Effector memory CD8-positive, alpha-beta T cell (primary cell): ENCODE measurements around the gene AP1G2.

Experiments used
- ATAC-seq: fragments of 150-1000 bp; cut with Tn5 transposase; replicated peaks from 2 replicates; pipeline ENCODE4 v1.10.0; 2021; ENCODE audit warnings: mild to moderate bottlenecking, moderate library complexity
- DNase-seq, 3 experiments: peaks; one replicate each; pipeline ENCODE4 v3.0.0; 2021
- H3K27ac Mint-ChIP-seq, 2 donors: one replicate each; pipeline ENCODE4 v1.8.0; 2022; ENCODE audit warnings: mild to moderate bottlenecking in 2 of 2, mixed read lengths in 2 of 2, moderate library complexity in 2 of 2
- H3K27me3 Mint-ChIP-seq, 2 donors: one replicate each; pipeline ENCODE4 v1.8.0; 2022; ENCODE audit warnings: mixed read lengths in 2 of 2
- H3K36me3 Mint-ChIP-seq: one replicate; pipeline ENCODE4 v1.8.0; 2022; ENCODE audit warnings: mild to moderate bottlenecking, moderate library complexity, mixed read lengths; ENCODE audit not compliant: insufficient read depth
- H3K4me1 Mint-ChIP-seq, 2 donors: one replicate each; pipeline ENCODE4 v1.8.0; 2022; ENCODE audit warnings: low read depth in 2 of 2, mixed read lengths in 2 of 2
- H3K4me3 Mint-ChIP-seq, 2 donors: one replicate each; pipeline ENCODE4 v1.8.0; 2022; ENCODE audit warnings: mild to moderate bottlenecking in 2 of 2, mixed read lengths in 2 of 2, moderate library complexity in 2 of 2
- H3K9me3 Mint-ChIP-seq, 2 donors: one replicate each; pipeline ENCODE4 v1.8.0; 2022; ENCODE audit warnings: mixed read lengths in 2 of 2

Gene AP1G2

DNA sequence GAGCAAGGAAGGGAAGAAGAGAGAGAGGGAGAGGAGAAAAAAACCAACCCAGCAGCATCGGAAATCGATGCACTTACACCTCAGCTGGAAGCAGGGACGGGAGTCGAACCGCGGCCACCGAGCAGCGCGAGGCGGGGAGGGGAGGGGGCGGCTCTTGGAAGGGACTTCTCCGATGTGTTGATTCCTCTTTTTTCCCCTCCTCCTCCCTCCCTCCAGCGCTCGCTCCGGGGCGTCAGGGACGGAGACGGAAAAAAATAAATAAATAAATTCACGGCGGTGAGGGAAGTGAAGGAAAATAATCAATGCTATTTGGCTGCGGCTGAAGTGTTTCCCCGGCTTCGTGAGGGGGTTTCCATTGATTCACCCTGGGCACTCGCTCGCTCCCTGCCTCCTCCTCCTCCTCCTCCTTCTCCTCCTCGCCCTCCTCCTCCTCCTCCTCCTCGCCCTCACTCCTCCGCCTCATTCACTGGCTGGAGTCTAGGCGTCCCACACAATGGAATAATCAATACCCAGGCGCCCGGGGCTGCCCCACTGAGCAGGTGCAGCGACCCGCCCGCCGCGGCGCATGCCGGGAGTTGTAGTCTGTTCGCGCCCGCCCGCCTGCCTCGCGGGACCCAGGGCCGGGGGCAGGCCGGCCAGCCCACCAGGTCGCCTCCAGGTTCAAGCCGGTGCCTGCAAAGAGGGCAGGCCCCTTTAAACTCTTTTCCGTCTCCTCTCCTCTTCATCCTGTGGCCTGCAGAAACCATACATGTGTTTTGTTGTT is 16.1 kb downstream of the AP1G2 start, which contains the start of gene ZFHX2:
Gene ZFHX2, minus strand, starts transcription at position 500 of the 763 bp plus-strand sequence. CDS start 16,440 bp downstream, outside the sequence.
- DNase-seq = peak; percentile 48 to 49 (median 48)
- no peak within 1 kb of the TSS for H3K4me3 Mint-ChIP-seq
- peak within 1 kb of the TSS in 1 of 2 donors; percentile 81 for H3K27ac Mint-ChIP-seq

DNA sequence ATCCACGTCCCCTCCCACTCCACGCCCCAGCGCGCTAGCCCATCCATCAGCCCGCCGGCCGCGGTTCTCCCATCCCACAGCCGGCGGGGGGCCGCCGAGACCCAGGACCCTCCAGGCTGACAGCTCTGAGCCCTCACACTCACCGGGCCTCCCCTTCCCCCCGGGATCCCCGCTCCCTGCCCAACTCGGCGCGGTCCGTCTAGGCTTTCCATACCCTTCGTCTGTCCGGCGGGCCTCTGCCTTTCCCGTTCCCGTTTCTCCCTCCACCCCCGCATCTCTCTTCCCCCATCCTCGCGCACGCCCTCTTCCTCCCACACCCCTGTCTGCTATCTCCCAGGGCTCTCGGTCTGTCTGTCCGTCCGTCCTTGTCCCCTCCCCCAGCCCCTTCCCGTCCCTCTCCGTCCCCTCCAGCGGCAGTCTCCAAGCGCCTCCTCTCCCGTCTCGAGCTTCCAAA is 16.8 kb downstream of the AP1G2 start:
- no peak overlapping the region for H3K4me3 Mint-ChIP-seq

More for the DNA sequence above, 16.1 kb downstream of the AP1G2 start, which contains the start of gene ZFHX2:
- Mint-ChIP-seq H3K4me1 (peaks cover 8% of the 10 kb centered on the region in 2 donors), H3K36me3 (peaks cover 9% of the 10 kb centered on the region), H3K9me3 (no peaks in the 10 kb centered on the region), H3K27me3 (no peaks in the 10 kb centered on the region)
- peak; percentile 48 for ATAC-seq

DNA sequence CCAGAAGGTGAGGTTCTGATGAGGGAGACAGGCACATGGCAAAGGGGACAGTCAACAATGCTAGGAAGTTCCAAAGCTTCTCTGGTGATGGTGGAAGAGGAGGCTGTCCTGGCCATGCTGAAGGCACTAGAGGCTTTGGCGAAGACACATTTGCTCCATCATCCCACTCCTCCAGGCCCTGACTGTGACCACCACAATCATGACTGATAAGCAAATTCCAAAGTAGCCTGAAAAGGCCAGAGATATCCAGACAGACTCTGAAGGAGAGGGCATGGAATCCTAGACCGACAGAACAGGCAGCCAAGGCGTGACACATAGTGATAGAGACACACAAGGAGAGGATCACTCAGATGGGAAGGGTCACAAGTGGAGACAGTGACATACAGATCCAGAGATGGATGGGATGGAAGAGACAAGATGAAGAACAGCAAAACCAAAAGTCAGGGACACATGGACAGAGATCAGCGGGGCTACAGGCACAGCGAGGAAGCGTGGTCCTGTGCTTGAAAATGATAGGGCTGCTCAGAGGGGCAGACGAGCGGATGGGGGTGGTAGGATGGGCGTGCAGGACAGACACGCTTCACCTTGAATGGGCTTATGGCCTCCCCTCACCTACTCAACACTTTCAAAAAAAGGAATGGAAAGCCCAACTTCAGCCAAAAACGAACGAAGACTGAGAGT is 17.3 kb downstream of the AP1G2 start:
- no peak overlapping the region for H3K27ac Mint-ChIP-seq
- H3K9me3 Mint-ChIP-seq = no peaks in the 10 kb centered on the region
- no peak for ATAC-seq
- H3K4me1 Mint-ChIP-seq = peaks cover 3 to 4% of the 10 kb centered on the region in 2 donors
- no peak overlapping the region for H3K4me3 Mint-ChIP-seq
- DNase-seq = no peak
- peaks cover 3% of the 10 kb centered on the region for H3K36me3 Mint-ChIP-seq
- H3K27me3 Mint-ChIP-seq = no peaks in the 10 kb centered on the region

More for the DNA sequence above, 16.8 kb downstream of the AP1G2 start:
- ATAC-seq (no peak), DNase-seq (no peak)
- peaks cover 5% of the 10 kb centered on the region for H3K36me3 Mint-ChIP-seq
- no peaks in the 10 kb centered on the region for H3K9me3 Mint-ChIP-seq
- no peaks in the 10 kb centered on the region for H3K27me3 Mint-ChIP-seq
- H3K27ac Mint-ChIP-seq = peak overlapping the region in 1 of 2 donors; percentile 81
- peaks cover 3 to 7% of the 10 kb centered on the region in 2 donors for H3K4me1 Mint-ChIP-seq

DNA sequence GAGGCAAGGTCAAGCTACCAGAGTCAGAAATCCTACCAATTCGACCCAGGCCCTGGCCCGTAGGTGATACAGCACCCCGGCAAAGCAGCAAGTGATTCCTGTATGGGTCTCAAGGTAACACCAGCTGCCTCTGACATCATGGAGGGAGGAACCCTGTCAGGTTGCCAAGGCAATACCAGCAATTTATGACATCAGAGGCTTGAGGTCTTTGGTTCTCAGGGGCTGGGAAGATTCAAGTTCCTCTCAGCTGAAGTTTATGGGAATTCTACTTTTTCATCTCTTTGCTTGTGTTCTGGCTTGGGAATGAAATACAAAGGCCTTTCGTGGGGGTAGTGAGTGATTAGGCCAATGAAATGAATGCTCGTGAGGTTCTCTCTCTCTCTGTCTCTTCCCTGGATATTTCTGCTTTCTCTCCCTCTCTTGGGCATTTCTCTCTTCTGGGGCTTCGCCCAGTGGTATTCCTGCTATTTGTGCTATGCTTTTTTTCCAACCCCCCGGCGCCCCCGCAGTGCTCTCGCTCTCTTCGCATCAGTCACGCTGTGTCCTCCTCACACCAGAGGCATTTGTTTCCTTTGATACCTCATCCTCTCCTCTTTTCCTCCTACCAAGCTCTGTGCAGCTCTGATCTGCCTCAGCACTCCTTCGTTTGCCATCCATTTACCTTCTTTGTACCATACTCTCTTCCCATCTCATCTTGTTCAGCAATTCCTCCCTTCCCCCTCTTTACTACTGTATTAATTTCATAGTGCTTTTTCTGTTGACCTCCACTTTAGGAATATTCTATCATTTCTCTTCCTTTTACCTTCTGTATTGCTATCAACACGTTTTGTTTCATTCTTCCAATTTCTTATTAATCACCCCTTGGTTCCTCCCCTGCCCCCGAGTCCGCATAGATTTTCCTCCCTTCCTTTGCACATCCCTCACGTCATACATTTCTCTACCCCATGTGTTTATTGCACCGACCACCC is 19.0 kb downstream of the AP1G2 start:
- Mint-ChIP-seq H3K36me3 (peaks cover 3% of the 10 kb centered on the region), H3K4me1 (peaks cover 3% of the 10 kb centered on the region in 2 donors), H3K27me3 (no peaks in the 10 kb centered on the region), H3K27ac (no peak overlapping the region), H3K9me3 (no peaks in the 10 kb centered on the region), H3K4me3 (no peak overlapping the region)
- DNase-seq (no peak), ATAC-seq (no peak)

DNA sequence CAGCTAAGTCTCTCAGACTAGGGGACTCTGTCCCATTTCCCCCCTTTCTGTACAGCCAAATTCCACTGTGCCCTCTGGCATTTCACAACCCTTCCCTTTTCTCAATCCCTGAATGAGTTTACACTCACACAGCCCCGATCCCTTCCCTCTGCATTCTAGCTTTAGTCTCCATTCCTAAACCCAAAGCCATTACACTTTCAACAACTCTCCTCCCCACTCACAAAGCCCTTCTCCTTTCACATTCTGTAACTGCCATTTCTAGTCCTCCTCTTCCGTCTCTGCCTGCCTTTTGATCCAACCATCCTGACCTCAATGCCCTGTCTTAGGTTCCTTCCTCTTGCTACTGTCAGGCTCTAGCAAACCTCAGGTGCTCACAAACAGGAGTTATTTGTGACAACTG is 19.7 kb downstream of the AP1G2 start:
- peaks cover 3% of the 10 kb centered on the region in 2 donors for H3K4me1 Mint-ChIP-seq
- peaks cover 3% of the 10 kb centered on the region for H3K36me3 Mint-ChIP-seq
- no peaks in the 10 kb centered on the region for H3K27me3 Mint-ChIP-seq
- no peak for ATAC-seq
- H3K27ac Mint-ChIP-seq = no peak overlapping the region
- H3K9me3 Mint-ChIP-seq = no peaks in the 10 kb centered on the region
- no peak overlapping the region for H3K4me3 Mint-ChIP-seq
- no peak for DNase-seq

- Mint-ChIP-seq H3K4me3 (no peak overlapping the region), H3K27ac (no peak overlapping the region), H3K27me3 (peaks cover 0 to 5% of the 10 kb centered on the region in 2 donors), H3K9me3 (no peaks in the 10 kb centered on the region), H3K4me1 (no peaks in the 10 kb centered on the region), H3K36me3 (no peaks in the 10 kb centered on the region)
- ATAC-seq (no peak), DNase-seq (no peak)
Observed at GRCh38 chr14:23546450-23547035, 21.0 kb downstream of the AP1G2 start.

DNA sequence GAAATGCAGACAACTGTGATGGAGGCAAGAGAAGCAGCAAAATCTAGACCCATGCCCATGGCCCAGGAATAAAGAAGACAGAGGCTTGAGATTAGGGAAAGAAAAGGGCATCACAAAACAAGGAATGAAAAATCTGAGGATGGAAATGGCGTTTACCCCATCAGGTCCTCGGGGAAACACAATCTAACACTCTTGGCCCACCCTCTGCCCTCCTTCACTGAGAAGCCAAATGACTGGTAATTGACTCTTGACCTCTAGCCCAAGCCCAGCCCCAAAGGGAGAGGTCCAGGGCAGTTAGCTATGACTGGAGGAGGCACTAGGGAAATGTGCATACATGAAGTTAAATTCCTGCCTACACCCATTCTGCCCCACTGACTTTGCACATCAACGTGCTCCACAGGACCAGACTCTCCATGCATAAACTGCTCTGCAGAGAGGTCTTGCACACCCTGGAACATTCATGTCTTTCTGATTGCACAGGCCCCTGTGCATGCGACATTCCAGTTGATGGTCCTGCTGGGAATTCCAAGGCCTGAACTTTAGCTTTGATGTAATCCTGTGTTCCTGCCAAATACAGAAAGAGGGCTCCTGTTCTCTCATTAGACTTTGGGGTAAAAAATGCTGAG is 21.7 kb downstream of the AP1G2 start:
- DNase-seq (no peak), ATAC-seq (no peak)
- Mint-ChIP-seq H3K36me3 (no peaks in the 10 kb centered on the region), H3K27ac (no peak overlapping the region), H3K4me3 (no peak overlapping the region), H3K9me3 (no peaks in the 10 kb centered on the region), H3K27me3 (peaks cover 0 to 5% of the 10 kb centered on the region in 2 donors), H3K4me1 (no peaks in the 10 kb centered on the region)

DNA sequence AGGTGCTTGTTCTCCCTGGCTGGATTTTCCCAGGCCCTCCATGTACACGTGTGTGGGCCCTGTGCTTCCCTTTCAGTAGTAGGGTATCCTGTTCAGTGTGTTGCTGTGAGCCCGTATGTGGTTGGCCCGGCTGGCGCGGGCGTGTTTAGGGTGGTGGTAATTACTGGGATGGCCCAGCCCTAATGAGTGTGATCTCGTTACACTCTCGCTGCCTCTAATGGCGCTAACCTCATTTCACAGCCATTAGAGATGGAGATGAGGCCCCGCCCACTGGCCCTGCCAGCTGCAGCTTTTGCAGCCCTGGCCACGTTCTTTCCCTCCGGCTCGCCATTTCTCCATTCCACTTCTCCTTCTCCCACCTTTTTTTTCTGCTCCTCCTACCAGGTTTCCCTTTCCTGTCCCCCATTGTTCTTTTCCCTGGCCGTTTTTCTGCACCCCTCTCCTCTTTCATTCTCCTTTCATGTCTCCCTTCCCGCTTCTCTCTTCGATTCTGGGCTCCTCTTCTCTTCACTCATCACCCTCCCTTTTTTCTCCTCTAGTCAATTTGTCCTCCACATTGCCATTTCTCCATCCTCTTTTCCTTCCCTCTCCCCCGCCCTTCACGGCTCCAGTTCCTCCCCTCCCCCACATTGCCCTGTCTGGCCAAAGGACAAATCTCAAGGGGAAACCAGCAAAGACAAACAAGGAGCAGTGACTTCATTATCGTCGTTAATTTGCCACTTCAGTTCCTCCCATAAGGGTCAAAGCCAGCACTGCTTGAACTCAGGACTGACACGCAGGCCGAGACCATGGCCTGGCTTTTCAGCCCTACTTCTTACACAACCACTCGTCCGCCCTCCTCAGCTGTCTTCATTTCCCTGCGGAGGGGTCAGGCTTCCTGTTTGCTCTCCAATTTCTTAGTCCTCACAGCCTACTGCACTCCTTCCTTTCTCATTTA is 22.8 kb downstream of the AP1G2 start:
- H3K4me1 Mint-ChIP-seq = no peaks in the 10 kb centered on the region
- ATAC-seq (no peak), DNase-seq (no peak)
- no peak overlapping the region for H3K4me3 Mint-ChIP-seq
- no peak overlapping the region for H3K27ac Mint-ChIP-seq
- no peaks in the 10 kb centered on the region for H3K36me3 Mint-ChIP-seq
- H3K9me3 Mint-ChIP-seq = no peaks in the 10 kb centered on the region
- H3K27me3 Mint-ChIP-seq = peaks cover 0 to 5% of the 10 kb centered on the region in 2 donors

GRCh38 chr14:23543403-23543802 is 24.2 kb downstream of the AP1G2 start:
- H3K27ac Mint-ChIP-seq = no peak overlapping the region
- H3K4me3 Mint-ChIP-seq = no peak overlapping the region
- H3K9me3 Mint-ChIP-seq = no peaks in the 10 kb centered on the region
- H3K36me3 Mint-ChIP-seq = no peaks in the 10 kb centered on the region
- DNase-seq (no peak), ATAC-seq (no peak)
- peaks cover 0 to 4% of the 10 kb centered on the region in 2 donors for H3K4me1 Mint-ChIP-seq
- H3K27me3 Mint-ChIP-seq = peaks cover 0 to 5% of the 10 kb centered on the region in 2 donors

GRCh38 chr14:23542261-23542660 is 25.3 kb downstream of the AP1G2 start:
- H3K9me3 Mint-ChIP-seq = no peaks in the 10 kb centered on the region
- no peak overlapping the region for H3K4me3 Mint-ChIP-seq
- H3K27me3 Mint-ChIP-seq = peaks cover 0 to 5% of the 10 kb centered on the region in 2 donors
- H3K27ac Mint-ChIP-seq = peak overlapping the region in 1 of 2 donors; percentile 7
- DNase-seq (no peak), ATAC-seq (no peak)
- no peaks in the 10 kb centered on the region for H3K36me3 Mint-ChIP-seq
- H3K4me1 Mint-ChIP-seq = peaks cover 0 to 4% of the 10 kb centered on the region in 2 donors

DNA sequence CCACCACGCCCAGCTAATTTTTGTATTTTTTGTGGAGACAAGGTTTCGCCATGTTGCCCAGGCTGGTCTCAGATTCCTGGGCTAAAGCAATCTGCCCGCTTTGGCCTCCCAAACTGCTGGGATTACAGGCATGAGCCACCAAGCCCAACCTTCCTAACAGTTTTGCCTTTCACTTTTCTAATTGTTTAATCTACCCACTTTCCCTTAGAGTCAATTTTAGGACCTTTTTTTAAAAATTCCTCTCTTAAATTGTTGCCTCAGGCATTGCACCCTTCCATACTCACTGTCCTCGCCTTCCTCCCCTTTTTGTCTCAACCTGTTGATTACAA is 27.5 kb downstream of the AP1G2 start:
- ATAC-seq (no peak), DNase-seq (no peak)
- Mint-ChIP-seq H3K4me3 (no peak overlapping the region), H3K36me3 (no peaks in the 10 kb centered on the region), H3K27me3 (peaks cover 0 to 5% of the 10 kb centered on the region in 2 donors), H3K9me3 (no peaks in the 10 kb centered on the region), H3K4me1 (peaks cover 0 to 4% of the 10 kb centered on the region in 2 donors), H3K27ac (no peak overlapping the region)
